HG03469 (cell line): ENCODE data around the gene SBF2.
A peak's percentile ranks its signal among the peaks of the same experiment; 100 is the strongest.

Source experiments
- ATAC-seq: cut with Tn5 transposase; IDR thresholded peaks from one replicate; pipeline ENCODE4 v1.9.1; 2021; ENCODE audit warnings: mild to moderate bottlenecking, moderate library complexity, moderate number of reproducible peaks; ENCODE audit not compliant: unreplicated experiment

SBF2 gene

GRCh38 chr11:10317776-10318526 is 23.9 kb upstream of the SBF2 start:
- ATAC-seq: peak; percentile 59

GRCh38 chr11:10317151-10317755 is 23.2 kb upstream of the SBF2 start:
- no peak for ATAC-seq

GRCh38 chr11:10315083-10315482 is 21.1 kb upstream of the SBF2 start:
- ATAC-seq: no peak

GRCh38 chr11:10314199-10315072 is 20.4 kb upstream of the SBF2 start:
- peak; percentile 57 for ATAC-seq

- ATAC-seq: no peak
Measured at GRCh38 chr11:10311802-10312201, 17.8 kb upstream of the SBF2 start.

- ATAC-seq: no peak
Measured at GRCh38 chr11:10310301-10310841, 16.4 kb upstream of the SBF2 start.

GRCh38 chr11:10309163-10310093 is 15.4 kb upstream of the SBF2 start:
- no peak for ATAC-seq

- ATAC-seq: no peak
Measured at GRCh38 chr11:10308201-10308954, 14.4 kb upstream of the SBF2 start.

GRCh38 chr11:10307400-10308200 is 13.6 kb upstream of the SBF2 start:
- ATAC-seq: peak; percentile 44

- no peak for ATAC-seq
Measured at GRCh38 chr11:10307022-10307399, 13.0 kb upstream of the SBF2 start.

- ATAC-seq: no peak
Measured at GRCh38 chr11:10305964-10306918, 12.2 kb upstream of the SBF2 start.

- ATAC-seq: no peak
Measured at GRCh38 chr11:10305262-10305963, 11.4 kb upstream of the SBF2 start.

- ATAC-seq: no peak
Measured at GRCh38 chr11:10304495-10305261, 10.7 kb upstream of the SBF2 start, which contains the start of gene ADM. Gene ADM, plus strand, starts transcription at chr11:10305073. Its CDS starts 628 bp downstream, at chr11:10305701.

GRCh38 chr11:10303558-10304363 is 9.7 kb upstream of the SBF2 start:
- ATAC-seq: no peak
